ENCODE data around the gene TUT1.

Gene TUT1

GRCh38 chr11:62542750-62543567 lies 48.4 kb downstream of the TUT1 start:
- no peaks in the 10 kb centered on the region for H3K27me3 ChIP-seq (ENCODE audit: low read length)
- no peaks in the 10 kb centered on the region for H3F3A ChIP-seq (ENCODE audit: insufficient read depth)
- H3K9me2 ChIP-seq (replicated peaks; ENCODE audit: insufficient read depth, low read length) = no peaks in the 10 kb centered on the region
- TF ChIP-seq CTCF (IDR thresholded peaks at IDR 0.05; ENCODE audit: insufficient read depth, low read length, poor library complexity, severe bottlenecking) = peak; percentile 86
- no peak for TF ChIP-seq EZH2phosphoT487 (conservative IDR thresholded peaks at IDR 0.05; ENCODE audit: low read length)
- no peaks in the 10 kb centered on the region for H4K20me1 ChIP-seq (ENCODE audit: low read depth, low read length)
- H3K79me2 ChIP-seq (ENCODE audit: insufficient read depth, low read length) = no peaks in the 10 kb centered on the region
- no peaks in the 10 kb centered on the region for H3K9me3 ChIP-seq (ENCODE audit: insufficient read depth, low read length)
- H3K36me3 ChIP-seq (ENCODE audit: low read length) = no peaks in the 10 kb centered on the region
- no peak overlapping the region for H3K9ac ChIP-seq (ENCODE audit: low read length)
- no peak overlapping the region for H2AFZ ChIP-seq (ENCODE audit: low read depth, low read length, severe bottlenecking)
- H3K27ac ChIP-seq (ENCODE audit: low read depth, low read length) = no peak overlapping the region
- H3K4me3 ChIP-seq (ENCODE audit: insufficient read depth, low read length, poor library complexity, severe bottlenecking) = no peak overlapping the region
- H3K4me2 ChIP-seq (ENCODE audit: low read depth, low read length, poor library complexity, severe bottlenecking) = no peak overlapping the region

GRCh38 chr11:62542111-62542745 lies 49.1 kb downstream of the TUT1 start:
- no peaks in the 10 kb centered on the region for H3K36me3 ChIP-seq (ENCODE audit: low read length)
- H3K9me2 ChIP-seq (replicated peaks; ENCODE audit: insufficient read depth, low read length) = no peaks in the 10 kb centered on the region
- no peaks in the 10 kb centered on the region for H3K9me3 ChIP-seq (ENCODE audit: insufficient read depth, low read length)
- no peak overlapping the region for H2AFZ ChIP-seq (ENCODE audit: low read depth, low read length, severe bottlenecking)
- no peak overlapping the region for H3K27ac ChIP-seq (ENCODE audit: low read depth, low read length)
- no peak overlapping the region for H3K4me3 ChIP-seq (ENCODE audit: insufficient read depth, low read length, poor library complexity, severe bottlenecking)
- no peaks in the 10 kb centered on the region for H4K20me1 ChIP-seq (ENCODE audit: low read depth, low read length)
- H3K4me2 ChIP-seq (ENCODE audit: low read depth, low read length, poor library complexity, severe bottlenecking) = no peak overlapping the region
- H3K27me3 ChIP-seq (ENCODE audit: low read length) = no peaks in the 10 kb centered on the region
- no peaks in the 10 kb centered on the region for H3K79me2 ChIP-seq (ENCODE audit: insufficient read depth, low read length)
- no peaks in the 10 kb centered on the region for H3F3A ChIP-seq (ENCODE audit: insufficient read depth)
- TF ChIP-seq CTCF (IDR thresholded peaks at IDR 0.05; ENCODE audit: insufficient read depth, low read length, poor library complexity, severe bottlenecking) (no peak), EZH2phosphoT487 (conservative IDR thresholded peaks at IDR 0.05; ENCODE audit: low read length) (no peak)
- no peak overlapping the region for H3K9ac ChIP-seq (ENCODE audit: low read length)

- H3K27me3 ChIP-seq (ENCODE audit: low read length) = no peaks in the 10 kb centered on the region
- TF ChIP-seq CTCF (IDR thresholded peaks at IDR 0.05; ENCODE audit: insufficient read depth, low read length, poor library complexity, severe bottlenecking) (no peak), EZH2phosphoT487 (conservative IDR thresholded peaks at IDR 0.05; ENCODE audit: low read length) (no peak)
- no peak overlapping the region for H3K4me3 ChIP-seq (ENCODE audit: insufficient read depth, low read length, poor library complexity, severe bottlenecking)
- H3K9me3 ChIP-seq (ENCODE audit: insufficient read depth, low read length) = no peaks in the 10 kb centered on the region
- 0 out of 2 replicates have a peak overlapping the region, but pooled peaks have one; percentile 2 for H3K9ac ChIP-seq (ENCODE audit: low read length)
- H2AFZ ChIP-seq (ENCODE audit: low read depth, low read length, severe bottlenecking) = peak overlapping the region; percentile 70
- H3F3A ChIP-seq (ENCODE audit: insufficient read depth) = no peaks in the 10 kb centered on the region
- H4K20me1 ChIP-seq (ENCODE audit: low read depth, low read length) = no peaks in the 10 kb centered on the region
- no peaks in the 10 kb centered on the region for H3K9me2 ChIP-seq (replicated peaks; ENCODE audit: insufficient read depth, low read length)
- H3K79me2 ChIP-seq (ENCODE audit: insufficient read depth, low read length) = no peaks in the 10 kb centered on the region
- peak overlapping the region; percentile 35 for H3K4me2 ChIP-seq (ENCODE audit: low read depth, low read length, poor library complexity, severe bottlenecking)
- H3K27ac ChIP-seq (ENCODE audit: low read depth, low read length) = no peak overlapping the region
- H3K36me3 ChIP-seq (ENCODE audit: low read length) = no peaks in the 10 kb centered on the region
Measured at GRCh38 chr11:62540804-62541701, 50.3 kb downstream of the TUT1 start.
